IPS-15b (cell line): ENCODE data around the gene BRD1.

Experiments used
- H3K27me3 ChIP-seq: one replicate; pipeline ENCODE4 v1.6.1; 2013; ENCODE audit warnings: low read length; ENCODE audit not compliant: control insufficient read depth, insufficient read depth
- H3K36me3 ChIP-seq: one replicate; pipeline ENCODE4 v1.6.1; 2013; ENCODE audit warnings: low read length; ENCODE audit not compliant: control insufficient read depth, insufficient read depth
- H3K4me1 ChIP-seq: one replicate; pipeline ENCODE4 v1.6.1; 2013; ENCODE audit warnings: mild to moderate bottlenecking, low read length; ENCODE audit not compliant: control insufficient read depth, insufficient read depth
- H3K4me3 ChIP-seq: one replicate; pipeline ENCODE4 v1.5.1; 2013; ENCODE audit warnings: low read depth, low read length
- H3K9ac ChIP-seq: one replicate; pipeline ENCODE4 v1.6.1; 2013; ENCODE audit warnings: low read depth, mild to moderate bottlenecking, low read length
- H3K9me3 ChIP-seq: one replicate; pipeline ENCODE4 v1.6.1; 2013; ENCODE audit warnings: mild to moderate bottlenecking, low read length; ENCODE audit not compliant: control insufficient read depth, insufficient read depth

Gene BRD1

GRCh38 chr22:49850959-49851802 is 23.5 kb upstream of the BRD1 start:
- H3K9me3 ChIP-seq: no peaks in the 10 kb centered on the region
- H3K9ac ChIP-seq: no peak overlapping the region
- H3K4me1 ChIP-seq: peaks cover 9% of the 10 kb centered on the region
- peak overlapping the region; percentile 13 for H3K4me3 ChIP-seq
- H3K27me3 ChIP-seq: peaks cover 58% of the 10 kb centered on the region
- H3K36me3 ChIP-seq: no peaks in the 10 kb centered on the region

- H3K4me3 ChIP-seq: peak overlapping the region; percentile 59
- H3K9ac ChIP-seq: no peak overlapping the region
- no peaks in the 10 kb centered on the region for H3K9me3 ChIP-seq
- no peaks in the 10 kb centered on the region for H3K36me3 ChIP-seq
- H3K27me3 ChIP-seq: peaks cover 68% of the 10 kb centered on the region
- peaks cover 3% of the 10 kb centered on the region for H3K4me1 ChIP-seq
Measured at GRCh38 chr22:49850021-49850911, 22.6 kb upstream of the BRD1 start.

- H3K9me3 ChIP-seq: no peaks in the 10 kb centered on the region
- no peaks in the 10 kb centered on the region for H3K4me1 ChIP-seq
- no peaks in the 10 kb centered on the region for H3K36me3 ChIP-seq
- H3K4me3 ChIP-seq: peak overlapping the region; percentile 59
- H3K27me3 ChIP-seq: peaks cover 75% of the 10 kb centered on the region
- no peak overlapping the region for H3K9ac ChIP-seq
Measured at GRCh38 chr22:49849161-49850020, 21.7 kb upstream of the BRD1 start.

GRCh38 chr22:49848690-49849160 is 21.1 kb upstream of the BRD1 start:
- H3K27me3 ChIP-seq: peaks cover 76% of the 10 kb centered on the region
- H3K4me3 ChIP-seq: peak overlapping the region; percentile 59
- no peaks in the 10 kb centered on the region for H3K4me1 ChIP-seq
- H3K9me3 ChIP-seq: no peaks in the 10 kb centered on the region
- no peaks in the 10 kb centered on the region for H3K36me3 ChIP-seq
- no peak overlapping the region for H3K9ac ChIP-seq

- Histone ChIP-seq H3K4me3 (peak overlapping the region; percentile 59), H3K4me1 (no peaks in the 10 kb centered on the region), H3K9me3 (no peaks in the 10 kb centered on the region), H3K27me3 (peaks cover 76% of the 10 kb centered on the region), H3K36me3 (no peaks in the 10 kb centered on the region), H3K9ac (no peak overlapping the region)
Measured at GRCh38 chr22:49847751-49848689, 20.3 kb upstream of the BRD1 start.

GRCh38 chr22:49845666-49846459 is 18.2 kb upstream of the BRD1 start:
- no peaks in the 10 kb centered on the region for H3K36me3 ChIP-seq
- H3K4me1 ChIP-seq: no peaks in the 10 kb centered on the region
- no peak overlapping the region for H3K4me3 ChIP-seq
- no peaks in the 10 kb centered on the region for H3K9me3 ChIP-seq
- H3K9ac ChIP-seq: no peak overlapping the region
- H3K27me3 ChIP-seq: peaks cover 57% of the 10 kb centered on the region

GRCh38 chr22:49845241-49845640 is 17.6 kb upstream of the BRD1 start:
- no peak overlapping the region for H3K4me3 ChIP-seq
- no peaks in the 10 kb centered on the region for H3K36me3 ChIP-seq
- no peaks in the 10 kb centered on the region for H3K4me1 ChIP-seq
- peaks cover 50% of the 10 kb centered on the region for H3K27me3 ChIP-seq
- H3K9ac ChIP-seq: no peak overlapping the region
- no peaks in the 10 kb centered on the region for H3K9me3 ChIP-seq

- Histone ChIP-seq H3K27me3 (no peaks in the 10 kb centered on the region), H3K4me3 (peak overlapping the region; percentile 6), H3K4me1 (no peaks in the 10 kb centered on the region), H3K36me3 (no peaks in the 10 kb centered on the region), H3K9me3 (no peaks in the 10 kb centered on the region), H3K9ac (no peak overlapping the region)
Measured at GRCh38 chr22:49838771-49839717, 11.4 kb upstream of the BRD1 start.

- Histone ChIP-seq H3K4me1 (no peaks in the 10 kb centered on the region), H3K9ac (no peak overlapping the region), H3K4me3 (no peak overlapping the region), H3K27me3 (no peaks in the 10 kb centered on the region), H3K9me3 (peaks cover 3% of the 10 kb centered on the region), H3K36me3 (no peaks in the 10 kb centered on the region)
Measured at GRCh38 chr22:49833340-49834007, 5.8 kb upstream of the BRD1 start.
